Activated naive CD8-positive, alpha-beta T cell treated with anti-CD3 and anti-CD28 coated beads, Interleukin-2, amount 10 ng/mL, durations not matched to agents 7 days and 5 days (primary cell): ENCODE results near the gene APOC3. TPM values are rescaled to one million over a fixed set of nuclear protein-coding genes. Genes with fewer than 3 reads are reported as not detected.

Experiments used
- ATAC-seq: fragments of 150-1000 bp; cut with Tn5 transposase; one replicate; pipeline ENCODE4 v1.10.0; 2021; ENCODE audit warnings: low read depth, moderate library complexity
- POLR2A ChIA-PET: fragments of 350-600 bp; sonication (Branson Sonifier 250); formaldehyde crosslinking; loops from one replicate; lab custom pipeline; 2021; ENCODE audit warnings: antibody characterized with exemption; lab: Charles Lee
- DNase-seq: peaks from one replicate; pipeline ENCODE4 v3.0.0; 2021
- H3K27ac Mint-ChIP-seq: one replicate; pipeline ENCODE4 v1.8.0; 2022; ENCODE audit warnings: mild to moderate bottlenecking, mixed read lengths
- H3K27me3 Mint-ChIP-seq: one replicate; pipeline ENCODE4 v1.8.0; 2022; ENCODE audit warnings: mild to moderate bottlenecking, moderate library complexity, mixed read lengths
- H3K36me3 Mint-ChIP-seq: one replicate; pipeline ENCODE4 v1.8.0; 2021; ENCODE audit warnings: mild to moderate bottlenecking, mixed read lengths
- H3K4me1 Mint-ChIP-seq: one replicate; pipeline ENCODE4 v1.8.0; 2021; ENCODE audit warnings: mixed read lengths
- H3K4me3 Mint-ChIP-seq: one replicate; pipeline ENCODE4 v1.8.0; 2022; ENCODE audit warnings: mild to moderate bottlenecking, moderate library complexity, mixed read lengths
- H3K9me3 Mint-ChIP-seq: one replicate; pipeline ENCODE4 v1.8.0; 2021; ENCODE audit warnings: mixed read lengths
- total RNA-seq, 2 experiments: library from RNA; stranded (reverse); gene quantifications; one replicate each; pipeline ENCODE4 v1.2.3, GENCODE V29; 2021

Gene APOC3
- total RNA-seq, 2 experiments from 2014 or later = not detected

DNA sequence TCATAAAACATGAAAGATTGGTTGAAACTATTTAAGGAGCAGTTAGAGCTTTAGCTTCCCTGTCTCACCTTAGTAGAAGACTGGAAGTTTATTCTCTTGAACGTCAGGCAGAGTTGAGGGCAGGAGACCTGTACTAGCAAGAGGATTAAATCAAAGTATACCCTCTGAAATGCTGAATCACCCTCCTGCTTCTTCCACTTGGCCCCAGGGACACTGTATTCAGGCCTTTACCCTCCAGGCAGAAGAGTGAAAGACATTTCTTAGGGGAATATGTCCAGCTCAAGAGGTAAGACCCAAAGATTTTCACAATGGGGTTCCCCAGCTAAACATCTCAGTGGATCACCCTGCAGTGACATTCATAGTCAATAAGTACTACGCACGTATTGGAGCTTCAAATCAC, 18.5 kb upstream of the APOC3 start:
- H3K4me3 Mint-ChIP-seq = no peak overlapping the region
- H3K27ac Mint-ChIP-seq = no peak overlapping the region
- H3K27me3 Mint-ChIP-seq = peaks cover 13% of the 10 kb centered on the region
- H3K9me3 Mint-ChIP-seq = no peaks in the 10 kb centered on the region
- no peaks in the 10 kb centered on the region for H3K36me3 Mint-ChIP-seq
- POLR2A ChIA-PET = interaction anchor here (0.7 kb wide), 1 partner anchor 288 kb away, joined by 6 read pairs; no protein-coding TSS in a partner anchor
- DNase-seq (no peak), ATAC-seq (no peak)
- no peaks in the 10 kb centered on the region for H3K4me1 Mint-ChIP-seq

GRCh38 chr11:116812109-116812508, 17.6 kb upstream of the APOC3 start:
- H3K4me3 Mint-ChIP-seq = no peak overlapping the region
- POLR2A ChIA-PET = no interaction called here
- H3K27ac Mint-ChIP-seq = no peak overlapping the region
- ATAC-seq (no peak), DNase-seq (no peak)
- no peaks in the 10 kb centered on the region for H3K9me3 Mint-ChIP-seq
- H3K4me1 Mint-ChIP-seq = no peaks in the 10 kb centered on the region
- H3K27me3 Mint-ChIP-seq = peaks cover 8% of the 10 kb centered on the region
- H3K36me3 Mint-ChIP-seq = no peaks in the 10 kb centered on the region

GRCh38 chr11:116813170-116813569, 16.5 kb upstream of the APOC3 start:
- Mint-ChIP-seq H3K9me3 (no peaks in the 10 kb centered on the region), H3K4me1 (no peaks in the 10 kb centered on the region), H3K27me3 (peaks cover 6% of the 10 kb centered on the region), H3K4me3 (no peak overlapping the region), H3K36me3 (no peaks in the 10 kb centered on the region), H3K27ac (no peak overlapping the region)
- DNase-seq (no peak), ATAC-seq (no peak)
- POLR2A ChIA-PET = interaction anchor here (1.2 kb wide), 1 partner anchor 22 kb away, joined by 4 read pairs; no protein-coding TSS in a partner anchor

DNA sequence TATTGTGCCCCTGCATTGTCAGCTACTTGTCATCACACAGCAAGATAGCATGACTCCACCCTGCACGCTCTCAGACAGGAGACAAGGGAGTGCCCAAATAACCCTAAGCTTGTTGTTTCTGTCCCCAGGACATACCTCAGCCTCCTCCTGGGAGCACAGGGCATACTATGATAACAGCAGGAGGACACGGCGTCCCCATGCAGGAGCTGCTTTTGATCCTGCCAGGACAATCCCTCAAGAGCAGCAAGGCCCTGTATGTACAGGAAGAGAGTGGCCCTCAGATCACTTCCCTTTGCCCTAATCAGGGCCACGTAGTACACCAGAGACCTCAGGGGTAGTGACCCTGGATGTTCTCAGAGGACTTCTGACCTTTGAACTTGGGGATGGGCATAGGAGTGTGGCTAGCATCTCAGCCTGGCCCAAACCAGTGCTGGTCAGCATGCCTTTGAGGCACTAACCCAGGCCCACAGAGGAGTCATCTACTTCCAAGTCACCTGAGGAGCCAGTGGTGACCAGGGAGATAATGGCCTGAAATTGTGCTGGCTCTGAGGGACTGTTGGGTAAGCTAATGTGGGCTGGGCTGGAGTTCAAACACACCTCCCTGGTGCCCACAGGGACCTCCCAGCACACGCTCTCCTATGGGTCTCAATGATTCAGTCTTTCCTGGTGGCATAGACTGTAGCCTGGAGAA, 15.8 kb upstream of the APOC3 start:
- Mint-ChIP-seq H3K36me3 (no peaks in the 10 kb centered on the region), H3K27ac (no peak overlapping the region), H3K4me3 (no peak overlapping the region), H3K9me3 (no peaks in the 10 kb centered on the region), H3K4me1 (no peaks in the 10 kb centered on the region), H3K27me3 (peaks cover 6% of the 10 kb centered on the region)
- POLR2A ChIA-PET = interaction anchor here (0.7 to 1.2 kb wide), 3 partner anchors 19 to 22 kb away, joined by 3 to 4 read pairs (median 3); no protein-coding TSS in a partner anchor
- no peak for DNase-seq
- ATAC-seq = no peak

DNA sequence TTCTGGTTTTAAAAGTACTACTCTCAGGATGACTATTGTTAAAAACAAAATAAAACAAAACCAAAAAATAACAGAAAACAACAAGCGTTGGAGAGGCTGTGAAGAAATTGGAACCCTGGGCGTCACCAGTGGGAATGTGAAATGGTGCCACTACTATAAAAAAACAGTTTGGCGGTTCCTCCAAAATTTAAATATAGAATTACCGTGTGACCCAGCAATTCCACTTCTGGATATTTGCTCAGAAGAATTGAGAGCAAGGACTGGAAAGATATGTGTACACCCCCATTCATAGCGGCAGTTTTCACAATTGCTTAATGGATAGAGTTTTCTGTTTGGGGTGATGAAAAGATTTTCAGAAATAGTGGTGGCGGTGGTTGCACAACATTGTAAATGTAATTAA, 15.2 kb upstream of the APOC3 start:
- Mint-ChIP-seq H3K27ac (no peak overlapping the region), H3K27me3 (peaks cover 6% of the 10 kb centered on the region), H3K36me3 (no peaks in the 10 kb centered on the region), H3K9me3 (no peaks in the 10 kb centered on the region), H3K4me3 (no peak overlapping the region), H3K4me1 (no peaks in the 10 kb centered on the region)
- no peak for ATAC-seq
- POLR2A ChIA-PET = interaction anchor here (0.7 kb wide), 1 partner anchor 22 kb away, joined by 3 read pairs; no protein-coding TSS in a partner anchor
- no peak for DNase-seq

DNA sequence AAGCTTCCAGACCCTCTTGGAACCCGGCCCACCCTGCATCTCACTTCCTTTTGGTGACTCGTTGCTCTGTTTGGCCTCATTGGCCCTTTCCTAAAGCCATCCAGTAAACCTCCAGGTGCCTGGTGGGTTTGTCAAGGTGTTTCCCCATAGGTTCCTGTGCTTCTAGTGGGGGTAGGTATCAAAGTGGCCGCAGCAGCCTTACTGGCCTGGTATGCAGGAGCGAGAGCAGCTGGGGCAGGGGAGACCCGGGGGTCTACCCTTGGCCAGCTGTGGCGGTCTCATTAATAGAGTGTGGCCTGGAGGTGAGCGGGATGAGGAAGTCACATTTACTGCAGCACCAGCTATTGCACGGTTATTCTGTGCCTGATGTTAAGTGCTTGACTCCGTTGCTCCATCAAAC, 10.7 kb upstream of the APOC3 start:
- H3K9me3 Mint-ChIP-seq = no peaks in the 10 kb centered on the region
- POLR2A ChIA-PET = no interaction called here
- no peaks in the 10 kb centered on the region for H3K27me3 Mint-ChIP-seq
- DNase-seq (no peak), ATAC-seq (no peak)
- H3K27ac Mint-ChIP-seq = no peak overlapping the region
- no peaks in the 10 kb centered on the region for H3K36me3 Mint-ChIP-seq
- H3K4me1 Mint-ChIP-seq = no peaks in the 10 kb centered on the region
- H3K4me3 Mint-ChIP-seq = no peak overlapping the region

DNA sequence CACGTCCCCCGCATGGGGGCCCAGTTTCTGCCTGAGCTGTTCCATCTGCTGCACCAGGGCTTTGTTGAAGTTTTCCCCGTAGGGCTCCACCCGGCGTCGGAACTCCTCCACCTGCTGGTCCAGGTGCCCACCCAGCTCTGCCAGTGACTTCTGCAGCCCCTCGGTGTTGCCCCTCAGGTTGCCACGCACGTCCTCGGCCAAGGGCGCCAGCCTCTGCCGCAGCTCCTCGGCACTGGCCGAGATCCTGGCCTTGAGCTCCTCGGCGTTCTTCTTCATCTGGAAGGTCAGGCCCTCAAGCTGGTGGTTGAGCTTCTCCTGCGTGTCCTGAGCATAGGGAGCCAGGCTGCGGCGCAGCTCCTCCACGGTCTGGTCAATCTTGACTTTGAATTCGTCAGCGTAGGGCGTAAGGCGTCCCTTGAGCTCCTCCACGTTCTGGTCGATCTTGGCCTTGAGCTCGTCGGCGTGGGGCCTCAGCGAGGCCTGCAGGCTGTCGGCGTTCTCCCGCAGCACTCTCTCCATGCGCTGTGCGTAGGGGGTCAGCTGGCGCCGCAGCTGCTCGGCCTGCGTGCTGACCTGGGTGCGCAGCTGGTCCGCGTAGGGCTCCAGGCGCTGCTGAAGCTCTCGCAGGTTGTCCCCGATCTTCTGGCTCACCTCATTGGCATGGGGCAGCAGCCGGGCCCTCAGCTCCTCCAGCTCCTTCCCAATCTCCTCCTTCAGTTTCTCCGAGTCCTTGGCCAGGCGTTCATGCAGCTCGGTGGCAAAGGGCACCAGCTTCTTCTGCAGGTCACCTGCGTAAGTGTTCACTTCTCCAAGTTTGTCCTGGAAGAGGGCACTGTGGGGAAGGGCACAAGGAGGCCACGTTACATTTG, 8.4 kb upstream of the APOC3 start:
- H3K27ac Mint-ChIP-seq = no peak overlapping the region
- POLR2A ChIA-PET = interaction anchor here (1.4 kb wide), 1 partner anchor 34 kb away, joined by 3 read pairs; the partner anchor contains the start of gene ZPR1

GRCh38 chr11:116822575-116822974, 7.1 kb upstream of the APOC3 start:
- Mint-ChIP-seq H3K4me3 (no peak overlapping the region), H3K4me1 (no peaks in the 10 kb centered on the region), H3K9me3 (no peaks in the 10 kb centered on the region), H3K27ac (no peak overlapping the region), H3K36me3 (no peaks in the 10 kb centered on the region), H3K27me3 (peaks cover 2% of the 10 kb centered on the region)
- DNase-seq (no peak), ATAC-seq (no peak)
- POLR2A ChIA-PET = no interaction called here

More for the DNA sequence above, 8.4 kb upstream of the APOC3 start:
- H3K27me3 Mint-ChIP-seq = peaks cover 2% of the 10 kb centered on the region
- ATAC-seq (no peak), DNase-seq (no peak)
- H3K9me3 Mint-ChIP-seq = no peaks in the 10 kb centered on the region
- no peak overlapping the region for H3K4me3 Mint-ChIP-seq
- H3K4me1 Mint-ChIP-seq = no peaks in the 10 kb centered on the region
- H3K36me3 Mint-ChIP-seq = no peaks in the 10 kb centered on the region

DNA sequence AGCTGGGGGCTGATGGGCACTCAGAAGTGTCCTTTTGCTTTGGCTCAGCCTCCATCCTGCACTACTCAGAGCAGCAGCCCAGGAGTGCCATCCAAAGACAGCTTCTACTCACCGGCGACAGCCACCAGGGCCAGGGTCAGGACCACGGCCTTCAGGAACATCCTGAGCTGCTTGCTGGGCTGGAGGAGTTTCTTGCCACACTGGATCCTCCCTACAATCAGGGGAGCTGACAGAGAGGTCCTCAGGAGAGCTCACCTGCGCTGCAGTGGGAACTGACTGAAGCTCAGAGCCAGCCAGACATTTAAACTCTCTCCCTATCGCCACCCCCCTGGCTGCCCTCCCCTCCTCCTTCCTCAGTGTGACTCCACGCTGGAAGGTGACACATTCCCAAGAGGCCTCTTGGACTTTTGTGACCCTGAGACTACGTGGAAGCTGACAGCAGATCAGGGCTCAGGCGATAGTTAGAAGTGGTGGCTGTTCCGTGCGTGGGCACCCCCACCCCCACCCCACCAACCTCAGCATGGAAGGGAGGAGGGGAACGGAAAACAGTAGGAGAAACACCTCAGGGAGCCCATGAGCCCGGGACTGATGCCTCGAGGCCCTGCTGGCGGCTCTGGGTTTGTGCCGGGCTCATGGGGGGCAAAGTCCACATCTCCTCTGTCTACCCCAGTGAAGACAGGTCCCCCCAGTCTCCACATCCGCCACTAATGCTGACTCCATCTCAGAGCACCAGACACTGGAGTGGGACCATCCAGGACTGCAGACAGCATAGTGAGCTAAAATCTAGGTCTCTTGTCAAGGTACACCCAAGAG, 6.5 kb upstream of the APOC3 start, which contains the start of gene APOA4:
TSS of gene APOA4 (minus strand) at position 274 of the 813 bp plus-strand sequence. CDS start at position 161, 113 bp downstream.
- Mint-ChIP-seq H3K27ac (no peak within 1 kb of the TSS), H3K27me3 (peaks cover 2% of the 10 kb centered on the region), H3K9me3 (no peaks in the 10 kb centered on the region), H3K4me3 (no peak within 1 kb of the TSS), H3K36me3 (no peaks in the 10 kb centered on the region), H3K4me1 (no peaks in the 10 kb centered on the region)
- ATAC-seq = no peak
- POLR2A ChIA-PET = interaction anchor here (1.2 kb wide), 1 partner anchor 11 kb away, joined by 3 read pairs; no protein-coding TSS in a partner anchor
- DNase-seq = no peak

- Mint-ChIP-seq H3K4me1 (no peaks in the 10 kb centered on the region), H3K36me3 (no peaks in the 10 kb centered on the region), H3K9me3 (no peaks in the 10 kb centered on the region), H3K27me3 (peaks cover 2% of the 10 kb centered on the region), H3K4me3 (no peak overlapping the region), H3K27ac (no peak overlapping the region)
- POLR2A ChIA-PET = no interaction called here
- no peak for DNase-seq
- ATAC-seq = no peak
These were observed 4.3 kb upstream of the APOC3 start for GRCh38 chr11:116825434-116825833.

GRCh38 chr11:116825854-116826750, 3.6 kb upstream of the APOC3 start:
- POLR2A ChIA-PET = interaction anchor here (1.3 kb wide), 1 partner anchor 10 kb away, joined by 4 read pairs; no protein-coding TSS in a partner anchor
- no peaks in the 10 kb centered on the region for H3K36me3 Mint-ChIP-seq
- H3K27ac Mint-ChIP-seq = no peak overlapping the region
- no peaks in the 10 kb centered on the region for H3K9me3 Mint-ChIP-seq
- DNase-seq (no peak), ATAC-seq (no peak)
- H3K4me3 Mint-ChIP-seq = no peak overlapping the region
- no peaks in the 10 kb centered on the region for H3K4me1 Mint-ChIP-seq
- peaks cover 2% of the 10 kb centered on the region for H3K27me3 Mint-ChIP-seq
